ENCODE results near the gene HNF1A. TPM values are rescaled to one million over a fixed set of nuclear protein-coding genes. Genes with fewer than 3 reads are reported as not detected.

Gene HNF1A
- total and polyA plus RNA-seq, 9 of the 15 experiments (the other 6 are each of a cell fraction or from before 2014, with no cell fraction given), result not detected

GRCh38 chr12:121022713-121023112, 44.4 kb downstream of the HNF1A start (continued):
- TF ChIP-seq, protein P1, sequence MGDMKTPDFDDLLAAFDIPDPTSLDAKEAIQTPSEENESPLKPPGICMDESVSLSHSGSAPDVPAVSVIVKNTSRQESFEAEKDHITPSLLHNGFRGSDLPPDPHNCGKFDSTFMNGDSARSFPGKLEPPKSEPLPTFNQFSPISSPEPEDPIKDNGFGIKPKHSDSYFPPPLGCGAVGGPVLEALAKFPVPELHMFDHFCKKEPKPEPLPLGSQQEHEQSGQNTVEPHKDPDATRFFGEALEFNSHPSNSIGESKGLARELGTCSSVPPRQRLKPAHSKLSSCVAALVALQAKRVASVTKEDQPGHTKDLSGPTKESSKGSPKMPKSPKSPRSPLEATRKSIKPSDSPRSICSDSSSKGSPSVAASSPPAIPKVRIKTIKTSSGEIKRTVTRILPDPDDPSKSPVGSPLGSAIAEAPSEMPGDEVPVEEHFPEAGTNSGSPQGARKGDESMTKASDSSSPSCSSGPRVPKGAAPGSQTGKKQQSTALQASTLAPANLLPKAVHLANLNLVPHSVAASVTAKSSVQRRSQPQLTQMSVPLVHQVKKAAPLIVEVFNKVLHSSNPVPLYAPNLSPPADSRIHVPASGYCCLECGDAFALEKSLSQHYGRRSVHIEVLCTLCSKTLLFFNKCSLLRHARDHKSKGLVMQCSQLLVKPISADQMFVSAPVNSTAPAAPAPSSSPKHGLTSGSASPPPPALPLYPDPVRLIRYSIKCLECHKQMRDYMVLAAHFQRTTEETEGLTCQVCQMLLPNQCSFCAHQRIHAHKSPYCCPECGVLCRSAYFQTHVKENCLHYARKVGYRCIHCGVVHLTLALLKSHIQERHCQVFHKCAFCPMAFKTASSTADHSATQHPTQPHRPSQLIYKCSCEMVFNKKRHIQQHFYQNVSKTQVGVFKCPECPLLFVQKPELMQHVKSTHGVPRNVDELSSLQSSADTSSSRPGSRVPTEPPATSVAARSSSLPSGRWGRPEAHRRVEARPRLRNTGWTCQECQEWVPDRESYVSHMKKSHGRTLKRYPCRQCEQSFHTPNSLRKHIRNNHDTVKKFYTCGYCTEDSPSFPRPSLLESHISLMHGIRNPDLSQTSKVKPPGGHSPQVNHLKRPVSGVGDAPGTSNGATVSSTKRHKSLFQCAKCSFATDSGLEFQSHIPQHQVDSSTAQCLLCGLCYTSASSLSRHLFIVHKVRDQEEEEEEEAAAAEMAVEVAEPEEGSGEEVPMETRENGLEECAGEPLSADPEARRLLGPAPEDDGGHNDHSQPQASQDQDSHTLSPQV (IDR thresholded peaks at IDR 0.05), result no peak
- TF ChIP-seq BCOR (IDR thresholded peaks at IDR 0.05) (0 out of 2 replicates have a peak, but pooled peaks have one; percentile 44), ZNF57 (CRISPR knock-in tag; IDR thresholded peaks at IDR 0.05) (no peak)

GRCh38 chr12:121023799-121024198, 45.5 kb downstream of the HNF1A start:
- no peak for FAIRE-seq
- Histone ChIP-seq H3K4me3 (no peak overlapping the region), H3K9ac (ENCODE audit: insufficient read depth in 1 of 2, low read depth in 2 of 2, low read length in 2 of 2) (no peak overlapping the region), H3K36me3 (ENCODE audit: control insufficient read depth, insufficient read depth, low read length) (no peaks in the 10 kb centered on the region), H3K9me1 (ENCODE audit: control insufficient read depth, insufficient read depth, low read length) (no peaks in the 10 kb centered on the region), H3K27me3 (ENCODE audit: control insufficient read depth in 2 of 2, insufficient read depth in 2 of 2, low read length in 2 of 2) (peaks cover 0 to 2% of the 10 kb centered on the region in 2 experiments; a peak in 1 of 5 replicates), H3K4me1 (replicated peaks in 1 of 2; ENCODE audit: control insufficient read depth in 2 of 2, insufficient read depth in 2 of 2, low read length in 2 of 2) (peaks cover 4 to 11% of the 10 kb centered on the region in 2 experiments; a peak in 4 of 5 replicates), H3K9me3 (replicated peaks; ENCODE audit: control insufficient read depth, insufficient read depth, low read depth, low read length) (no peaks in the 10 kb centered on the region), H3K27ac (ENCODE audit: extremely low read depth, low read depth, low read length) (no peak overlapping the region), H3K79me2 (ENCODE audit: control insufficient read depth, insufficient read depth, low read length) (no peaks in the 10 kb centered on the region), H2AFZ (ENCODE audit: low read depth, low read length) (no peak overlapping the region), H3K4me2 (ENCODE audit: insufficient read depth, low read length) (no peak overlapping the region), H4K20me1 (replicated peaks; ENCODE audit: control insufficient read depth, insufficient read depth, low read length) (no peaks in the 10 kb centered on the region)
- WGBS (ENCODE audit: insufficient coverage, low coverage, missing lambda C conversion rate), result 15% methylated on average over 8 of the region's 8 CpGs
- ChIA-PET CTCF (ENCODE audit: low intra/inter-chr PET ratio) (no interaction called here), POLR2A (interaction anchor here (1.4 kb wide), 1 partner anchor 76 kb away, joined by 3 read pairs; no protein-coding TSS in a partner anchor)
- intact Hi-C loops (cut with micrococcal nuclease), result no loop called here
- in situ Hi-C loops (cut with MboI), result no loop called here
- peak; percentile 86 for TF ChIP-seq RFX1 (IDR thresholded peaks at IDR 0.05)
- TF ChIP-seq BACH1 (tag; IDR thresholded peaks at IDR 0.05), result no peak
- no TSS peak for BruUV-seq (replicated peaks)
- ATAC-seq, result no peak
- DNase-seq (ENCODE audit: extremely low read depth in 1 of 4, low spot score in 3 of 4), result no peak

Data from K562 (cell line).